T-cell (primary cell): Measurements from ENCODE around the gene DDX17. TPM values are rescaled to one million over a fixed set of nuclear protein-coding genes. Genes with fewer than 3 reads are reported as not detected.

Experiments
- ATAC-seq, 4 experiments: fragments of 200-7000 bp in 3 of 4; fragments of 150-1000 bp in 1 of 4; cut with Tn5 transposase; replicated peaks in 1 of 4; 1 replicate in 3 of 4; 2 replicates in 1 of 4; pipeline ENCODE4 v1.10.0; 2021; ENCODE audit warnings: moderate library complexity in 3 of 4, mild to moderate bottlenecking in 2 of 4, moderate number of reproducible peaks in 1 of 4
- CTCF ChIA-PET, 2 donors: fragments of 300-600 bp; sonication (Branson Sonifier 250); formaldehyde crosslinking; loops; one replicate each; lab custom pipeline; 2022; ENCODE audit warnings: antibody characterized with exemption in 2 of 2; lab: Charles Lee
- POLR2A ChIA-PET, 2 donors: fragments of 300-600 bp; sonication (Branson Sonifier 250); formaldehyde crosslinking; loops; one replicate each; lab custom pipeline; 2022; ENCODE audit warnings: antibody characterized with exemption in 2 of 2; lab: Charles Lee
- DNase-seq, 35 experiments: peaks; one replicate each; pipeline versions ENCODE4 v3.0.0 to v3.0.0-alpha.2; 2013 to 2023
- H3K27ac ChIP-seq: one replicate; pipeline ENCODE4 v1.5.1; 2013; ENCODE audit warnings: low read length
- H3K27me3 ChIP-seq, 2 experiments: replicated peaks in 1 of 2; 1 replicate in 1 of 2; 2 replicates in 1 of 2; pipeline versions ENCODE4 v1.6.1 to v1.7.0; 2013; ENCODE audit warnings: low read length in 1 of 2, mixed read lengths in 1 of 2; ENCODE audit not compliant: control insufficient read depth in 2 of 2, insufficient read depth in 2 of 2; ENCODE audit errors: extremely low read depth in 1 of 2
- H3K36me3 ChIP-seq, 2 donors: 1 replicate in 1 of 2; 2 replicates in 1 of 2; pipeline versions ENCODE4 v1.6.1 to v1.7.0; 2013; ENCODE audit warnings: low read length in 1 of 2; ENCODE audit not compliant: control insufficient read depth in 2 of 2, insufficient read depth in 1 of 2; ENCODE audit errors: extremely low read depth in 1 of 2
- H3K4me1 ChIP-seq, 2 experiments: 1 replicate in 1 of 2; 2 replicates in 1 of 2; pipeline versions ENCODE4 v1.6.1 to v1.7.0; 2013; ENCODE audit warnings: low read length in 2 of 2, mixed read lengths in 1 of 2; ENCODE audit not compliant: insufficient read depth in 2 of 2, control insufficient read depth in 1 of 2; ENCODE audit errors: extremely low read depth in 1 of 2
- H3K4me3 ChIP-seq, 2 donors: 1 replicate in 1 of 2; 2 replicates in 1 of 2; pipeline versions ENCODE4 v1.5.1 to v1.7.0; 2013; ENCODE audit warnings: mild to moderate bottlenecking in 2 of 2, low read length in 1 of 2, moderate library complexity in 1 of 2; ENCODE audit not compliant: control insufficient read depth in 1 of 2; ENCODE audit errors: extremely low read depth in 1 of 2
- H3K9me3 ChIP-seq: 2 replicates; pipeline ENCODE4 v1.7.0; 2013
- H3K27ac Mint-ChIP-seq, 2 donors: one replicate each; pipeline ENCODE4 v1.8.0; 2020 to 2021; ENCODE audit warnings: mild to moderate bottlenecking in 2 of 2, mixed read lengths in 2 of 2
- H3K27me3 Mint-ChIP-seq, 2 donors: one replicate each; pipeline ENCODE4 v1.8.0; 2021 to 2022; ENCODE audit warnings: mixed read lengths in 2 of 2
- H3K36me3 Mint-ChIP-seq: one replicate; pipeline ENCODE4 v1.8.0; 2021; ENCODE audit warnings: mixed read lengths
- H3K4me1 Mint-ChIP-seq, 3 donors: one replicate each; pipeline ENCODE4 v1.8.0; 2020 to 2022; ENCODE audit warnings: mixed read lengths in 3 of 3, mild to moderate bottlenecking in 1 of 3
- H3K4me3 Mint-ChIP-seq, 3 donors: one replicate each; pipeline ENCODE4 v1.8.0; 2020 to 2022; ENCODE audit warnings: mild to moderate bottlenecking in 3 of 3, mixed read lengths in 3 of 3, moderate library complexity in 3 of 3
- H3K9me3 Mint-ChIP-seq, 3 donors: one replicate each; pipeline ENCODE4 v1.8.0; 2020 to 2022; ENCODE audit warnings: mixed read lengths in 3 of 3
- WGBS: methylation state at CpG from one replicate; pipeline ENCODE4 v1.1.5; 2013; ENCODE audit warnings: missing lambda C conversion rate; ENCODE audit not compliant: insufficient coverage; 5-methylcytosine and 5-hydroxymethylcytosine counted together
- total RNA-seq, 35 experiments: library from RNA in 6 of 35; stranded (reverse) in 6 of 35; fragments of 120-200 nt in 1 of 35; gene quantifications; one replicate each; pipeline versions ENCODE4 v1.2.1 to v1.2.4 and lab custom pipeline; 2013 to 2026

Gene DDX17
- total RNA-seq, 5 donors from 2014 or later (not counting 1 experiment from before 2014, with no cell fraction given), result 589 to 907 (median 850) TPM

DNA sequence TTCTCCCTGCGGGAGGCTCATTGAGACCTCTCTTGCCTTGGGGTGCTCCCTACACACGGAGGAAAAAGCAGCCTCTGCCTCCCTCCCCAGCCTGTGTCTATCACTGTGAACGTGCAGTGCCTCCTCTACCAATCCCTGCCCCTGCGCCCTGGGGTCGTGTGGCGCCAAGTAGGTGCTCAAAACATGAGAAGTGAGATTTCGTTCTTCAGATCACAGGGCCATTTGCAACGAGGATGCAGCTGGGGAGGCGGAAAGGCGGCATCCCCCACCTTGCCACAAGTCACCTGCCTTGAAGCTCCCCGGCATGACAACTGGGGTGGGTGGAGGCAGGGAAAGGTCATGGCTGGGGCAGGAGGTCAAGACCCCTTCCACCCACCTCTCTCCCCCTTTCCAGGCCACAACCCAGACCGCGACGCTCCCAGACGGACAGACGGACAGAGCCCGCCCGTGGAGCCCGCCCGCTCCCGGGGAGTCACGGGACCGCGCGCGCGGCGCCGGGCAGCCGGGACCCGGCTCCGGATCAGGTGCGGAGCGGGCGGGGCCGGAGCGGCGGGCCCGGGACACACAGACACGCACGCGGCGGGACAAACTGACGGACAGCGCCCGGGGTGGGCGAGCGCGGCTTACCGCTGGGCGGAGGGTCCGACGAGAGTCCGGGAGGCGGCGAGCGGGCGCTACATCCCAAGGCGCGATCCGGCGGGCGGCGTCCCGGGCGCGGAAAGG lies 51.6 kb downstream of the DDX17 start:
- H3K4me3 ChIP-seq, result peak overlapping the region; percentile 19 to 83
- Mint-ChIP-seq H3K27ac (no peak overlapping the region), H3K27me3 (peaks cover 48 to 76% of the 10 kb centered on the region in 2 donors), H3K9me3 (no peaks in the 10 kb centered on the region), H3K4me3 (peak overlapping the region; percentile 77 to 82 (median 78)), H3K4me1 (peaks cover 13 to 18% (median 15%) of the 10 kb centered on the region in 3 donors), H3K36me3 (peaks cover 5% of the 10 kb centered on the region)
- ChIA-PET POLR2A (no interaction called here), CTCF (no interaction called here)
- peaks cover 8 to 88% of the 10 kb centered on the region in 2 experiments for H3K27me3 ChIP-seq
- peak; percentile 33 to 65 (median 44) for ATAC-seq
- WGBS, result 2% methylated on average over 61 of the region's 67 CpGs
- peak in 20 of 35 experiments; percentile 3 to 41 (median 16) for DNase-seq
- no peak overlapping the region for H3K27ac ChIP-seq
- no peaks in the 10 kb centered on the region for H3K36me3 ChIP-seq
- no peaks in the 10 kb centered on the region for H3K9me3 ChIP-seq
- H3K4me1 ChIP-seq, result peaks cover 5 to 14% of the 10 kb centered on the region in 2 experiments

DNA sequence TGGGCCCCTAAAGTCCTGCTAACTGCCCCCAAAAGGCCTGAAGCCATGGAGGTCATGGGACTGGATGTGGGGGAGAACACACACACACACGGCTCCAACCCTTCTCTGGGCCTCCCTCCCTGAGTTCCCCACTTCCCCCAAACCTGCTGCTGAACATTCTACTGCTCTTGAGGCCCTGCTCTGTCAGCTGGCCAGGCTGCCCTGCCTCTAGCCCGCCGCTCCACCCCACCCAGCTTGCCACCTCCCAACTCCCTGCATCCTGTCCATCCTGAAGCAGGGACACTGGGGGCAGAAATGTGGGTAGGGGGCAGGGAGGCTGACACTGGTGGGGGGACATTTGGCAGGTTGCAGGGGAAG lies 52.1 kb downstream of the DDX17 start:
- no peaks in the 10 kb centered on the region for H3K36me3 ChIP-seq
- DNase-seq (no peak), ATAC-seq (no peak)
- H3K27ac ChIP-seq, result no peak overlapping the region
- peaks cover 43 to 73% of the 10 kb centered on the region in 2 donors for H3K27me3 Mint-ChIP-seq
- peaks cover 5% of the 10 kb centered on the region for H3K36me3 Mint-ChIP-seq
- ChIA-PET POLR2A (no interaction called here), CTCF (no interaction called here)
- no CpG with 5 or more reads among the region's 3 CpGs for WGBS
- no peaks in the 10 kb centered on the region for H3K9me3 ChIP-seq
- H3K9me3 Mint-ChIP-seq, result no peaks in the 10 kb centered on the region
- peak overlapping the region; percentile 77 to 82 (median 78) for H3K4me3 Mint-ChIP-seq
- H3K4me3 ChIP-seq, result peak overlapping the region in 1 of 2 donors; percentile 83
- peaks cover 13 to 18% (median 15%) of the 10 kb centered on the region in 3 donors for H3K4me1 Mint-ChIP-seq
- H3K27me3 ChIP-seq, result peaks cover 8 to 88% of the 10 kb centered on the region in 2 experiments
- peaks cover 5 to 14% of the 10 kb centered on the region in 2 experiments for H3K4me1 ChIP-seq
- no peak overlapping the region for H3K27ac Mint-ChIP-seq

DNA sequence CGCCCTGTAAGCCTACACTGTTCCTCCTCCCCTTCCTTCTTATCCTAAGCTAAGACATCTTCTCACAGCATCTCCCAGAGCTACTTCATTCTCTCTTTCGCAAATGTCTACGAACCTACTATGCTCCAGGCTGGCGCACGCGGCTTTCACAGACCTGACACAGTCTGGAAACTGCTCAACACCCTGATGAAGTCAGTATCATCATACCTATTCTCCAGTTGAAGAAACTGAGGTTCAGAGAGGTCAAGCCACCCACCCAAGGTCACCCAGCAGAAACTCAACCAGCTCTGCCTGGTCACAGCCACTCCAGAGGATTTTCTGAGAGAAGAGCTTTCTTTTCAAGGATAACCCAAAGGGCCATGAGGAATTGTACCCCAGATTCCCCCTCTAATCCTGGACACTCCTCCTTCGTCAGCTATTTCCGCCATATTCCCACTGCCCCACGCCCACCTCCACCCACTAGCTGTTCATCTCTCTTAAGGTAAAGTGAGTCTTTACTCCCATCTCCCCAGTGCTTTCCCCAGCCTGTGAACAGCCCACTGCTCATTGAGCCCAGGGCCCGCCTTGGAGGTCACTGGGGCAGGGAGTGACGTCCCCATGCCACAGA lies 52.9 kb downstream of the DDX17 start:
- no peaks in the 10 kb centered on the region for H3K36me3 ChIP-seq
- H3K27me3 ChIP-seq, result peaks cover 5 to 89% of the 10 kb centered on the region in 2 experiments
- H3K4me1 ChIP-seq, result peaks cover 5 to 14% of the 10 kb centered on the region in 2 experiments
- Mint-ChIP-seq H3K4me1 (peaks cover 13 to 18% (median 15%) of the 10 kb centered on the region in 3 donors), H3K27ac (no peak overlapping the region), H3K36me3 (peaks cover 5% of the 10 kb centered on the region), H3K9me3 (no peaks in the 10 kb centered on the region), H3K4me3 (no peak overlapping the region), H3K27me3 (peaks cover 36 to 68% of the 10 kb centered on the region in 2 donors)
- no peaks in the 10 kb centered on the region for H3K9me3 ChIP-seq
- POLR2A ChIA-PET, result no interaction called here
- no peak overlapping the region for H3K27ac ChIP-seq
- WGBS, result 80% methylated on average over 5 of the region's 11 CpGs
- DNase-seq (no peak), ATAC-seq (no peak)
- CTCF ChIA-PET, result no interaction called here
- no peak overlapping the region for H3K4me3 ChIP-seq

DNA sequence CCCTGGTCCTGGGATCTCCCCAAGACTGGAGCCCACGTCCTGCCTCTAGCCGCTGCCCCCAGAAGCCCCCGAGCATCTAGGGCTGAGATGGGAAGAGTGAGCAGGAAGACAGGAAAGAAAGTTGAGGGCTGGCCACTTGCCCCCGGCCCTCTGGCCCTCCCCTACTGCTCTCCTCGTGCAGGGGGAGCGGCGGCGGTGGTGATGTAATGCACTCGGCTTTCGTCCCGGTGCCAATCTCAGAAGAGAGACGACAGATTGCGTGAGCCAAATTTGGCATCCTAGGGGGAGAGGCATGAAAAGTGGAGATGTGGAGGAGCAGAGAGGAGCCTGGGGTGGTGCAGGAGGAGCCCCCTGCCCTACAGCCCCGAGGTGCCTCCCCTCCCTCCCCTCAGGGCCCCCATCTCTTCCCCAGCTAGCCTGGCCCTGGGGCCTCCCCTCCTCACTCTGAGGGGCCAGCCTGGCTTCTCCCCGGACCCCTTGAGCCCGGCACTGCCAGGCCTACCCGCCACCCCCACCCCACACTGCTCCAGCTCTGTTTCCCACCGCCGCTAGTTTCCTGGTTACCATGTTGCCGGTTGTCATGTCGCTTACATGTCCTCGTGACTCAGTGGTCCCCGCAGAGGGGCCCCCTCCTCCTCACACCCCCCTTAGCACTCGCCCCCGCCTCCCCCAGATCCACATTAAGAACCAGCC lies 53.6 kb downstream of the DDX17 start:
- DNase-seq (no peak), ATAC-seq (no peak)
- POLR2A ChIA-PET, result no interaction called here
- Histone ChIP-seq H3K36me3 (no peaks in the 10 kb centered on the region), H3K4me1 (peaks cover 5 to 14% of the 10 kb centered on the region in 2 experiments), H3K27ac (no peak overlapping the region), H3K27me3 (peaks cover 5 to 86% of the 10 kb centered on the region in 2 experiments), H3K4me3 (no peak overlapping the region), H3K9me3 (no peaks in the 10 kb centered on the region)
- Mint-ChIP-seq H3K36me3 (peaks cover 5% of the 10 kb centered on the region), H3K27ac (no peak overlapping the region), H3K4me3 (no peak overlapping the region), H3K27me3 (peaks cover 31 to 62% of the 10 kb centered on the region in 2 donors), H3K9me3 (no peaks in the 10 kb centered on the region), H3K4me1 (peaks cover 13 to 18% (median 15%) of the 10 kb centered on the region in 3 donors)
- WGBS, result 81% methylated on average over 13 of the region's 25 CpGs
- CTCF ChIA-PET, result no interaction called here

DNA sequence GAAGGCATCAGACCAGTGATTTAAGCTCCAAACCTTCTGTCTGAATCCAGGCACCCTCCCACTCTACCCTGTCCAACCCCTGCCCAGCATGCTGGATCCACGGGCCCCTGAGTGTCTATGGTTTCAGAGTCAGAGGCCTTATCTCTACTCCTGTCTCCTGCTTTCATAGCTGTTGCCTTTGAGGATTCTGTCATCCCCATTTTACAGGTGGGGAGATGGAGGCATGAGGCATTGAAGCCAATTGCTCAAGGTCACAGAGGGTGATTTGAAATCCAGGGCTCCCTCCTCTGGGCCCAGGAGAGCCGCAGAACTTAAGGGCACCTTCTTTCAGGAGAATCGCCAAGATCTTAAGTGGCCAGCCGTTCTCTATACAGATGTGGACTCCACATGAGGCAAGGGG lies 54.2 kb downstream of the DDX17 start:
- 92% methylated on average over 3 of the region's 4 CpGs for WGBS
- Mint-ChIP-seq H3K9me3 (no peaks in the 10 kb centered on the region), H3K27me3 (peaks cover 24 to 56% of the 10 kb centered on the region in 2 donors), H3K4me1 (peaks cover 11 to 16% (median 12%) of the 10 kb centered on the region in 3 donors), H3K4me3 (no peak overlapping the region), H3K36me3 (peaks cover 5% of the 10 kb centered on the region), H3K27ac (no peak overlapping the region)
- Histone ChIP-seq H3K27ac (no peak overlapping the region), H3K9me3 (no peaks in the 10 kb centered on the region), H3K27me3 (peaks cover 5 to 86% of the 10 kb centered on the region in 2 experiments), H3K4me3 (no peak overlapping the region), H3K36me3 (no peaks in the 10 kb centered on the region), H3K4me1 (peaks cover 5 to 14% of the 10 kb centered on the region in 2 experiments)
- ChIA-PET CTCF (no interaction called here), POLR2A (interaction anchor here in 1 of 2 donors (0.5 to 0.6 kb wide), 2 partner anchors 229 to 704 kb away, joined by 3 read pairs; no protein-coding TSS in a partner anchor)
- no peak for ATAC-seq
- no peak for DNase-seq

DNA sequence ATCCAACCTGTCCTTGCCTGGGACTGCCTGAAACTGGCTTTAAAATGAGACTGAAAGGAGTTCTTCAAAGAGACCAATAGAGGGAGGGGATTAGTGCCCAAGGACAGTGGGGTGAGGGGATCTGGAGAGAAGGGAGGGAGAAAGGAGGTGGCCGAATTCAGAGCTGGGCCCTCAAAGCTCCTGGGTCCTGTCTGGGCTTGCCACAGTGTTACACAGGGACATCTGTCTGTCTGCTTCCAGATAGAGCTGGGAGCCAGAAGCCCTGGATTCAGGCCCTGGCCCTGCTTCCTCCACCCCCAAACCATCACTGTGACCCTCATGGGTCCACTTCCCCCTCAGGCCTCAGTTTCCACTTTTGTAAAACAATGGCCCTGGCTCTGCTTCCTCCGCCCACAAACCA lies 54.7 kb downstream of the DDX17 start:
- Histone ChIP-seq H3K36me3 (no peaks in the 10 kb centered on the region), H3K4me3 (no peak overlapping the region), H3K27me3 (peaks cover under 1 to 83% of the 10 kb centered on the region in 2 experiments), H3K27ac (no peak overlapping the region), H3K9me3 (no peaks in the 10 kb centered on the region), H3K4me1 (peaks cover 5 to 13% of the 10 kb centered on the region in 2 experiments)
- H3K4me3 Mint-ChIP-seq, result no peak overlapping the region
- no peaks in the 10 kb centered on the region for H3K9me3 Mint-ChIP-seq
- DNase-seq (no peak), ATAC-seq (no peak)
- ChIA-PET CTCF (no interaction called here), POLR2A (interaction anchor here in 1 of 2 donors (0.5 to 0.6 kb wide), 2 partner anchors 230 to 705 kb away, joined by 3 read pairs; no protein-coding TSS in a partner anchor)
- peaks cover 20 to 51% of the 10 kb centered on the region in 2 donors for H3K27me3 Mint-ChIP-seq
- 100% methylated on average over 1 of the region's 2 CpGs for WGBS
- H3K36me3 Mint-ChIP-seq, result peaks cover under 1% of the 10 kb centered on the region
- no peak overlapping the region for H3K27ac Mint-ChIP-seq
- peaks cover 7 to 11% (median 8%) of the 10 kb centered on the region in 3 donors for H3K4me1 Mint-ChIP-seq
